Stimulated activated CD8-positive, alpha-beta memory T cell treated with anti-CD3 and anti-CD28 coated beads, Interleukin-7, amount 100 ng/mL, for 4 hours (primary cell): ENCODE measurements around the gene NCAPD2.
"Not testable (repeated sequence)": the region's sequence is repeated elsewhere in the genome, so short reads cannot be mapped to it uniquely, and the experiment has no call there.

Experiments used
- DNase-seq, 2 donors: peaks; one replicate each; pipeline ENCODE4 v3.0.0-alpha.2; 2020; ENCODE audit warnings: low read depth in 2 of 2

Gene NCAPD2

GRCh38 chr12:6497291-6497690, 3.4 kb downstream of the NCAPD2 start:
- DNase-seq = not testable (repeated sequence)

GRCh38 chr12:6500466-6500865, 6.6 kb downstream of the NCAPD2 start:
- no peak for DNase-seq

GRCh38 chr12:6507102-6507998, 13.4 kb downstream of the NCAPD2 start:
- no peak for DNase-seq

- DNase-seq = no peak
Observed at GRCh38 chr12:6508087-6508486, 14.2 kb downstream of the NCAPD2 start.

GRCh38 chr12:6520186-6520585, 26.3 kb downstream of the NCAPD2 start:
- DNase-seq = no peak

DNA sequence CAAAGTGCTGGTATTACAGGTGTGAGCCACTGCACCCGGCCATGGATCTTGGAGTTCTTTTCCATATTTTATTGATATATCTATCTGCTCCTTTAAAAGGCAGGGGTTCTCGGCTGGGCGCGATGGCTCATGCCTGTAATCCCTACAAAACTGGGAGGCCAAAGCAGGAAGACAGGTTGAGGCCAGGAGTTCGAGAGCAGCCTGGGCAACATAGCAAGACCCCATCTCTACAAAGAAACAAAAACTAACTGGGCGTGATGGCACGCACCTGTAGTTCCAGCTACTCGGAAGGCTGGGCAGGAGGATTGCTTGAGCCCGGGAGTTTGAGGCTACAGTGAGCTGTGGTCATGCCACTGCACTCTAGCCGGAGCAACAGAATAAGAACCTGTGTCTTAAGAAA, 28.3 kb downstream of the NCAPD2 start:
- DNase-seq = no peak

GRCh38 chr12:6523708-6524107, 29.8 kb downstream of the NCAPD2 start:
- no peak for DNase-seq

- DNase-seq = no peak
Observed at GRCh38 chr12:6524648-6525047, 30.7 kb downstream of the NCAPD2 start.

DNA sequence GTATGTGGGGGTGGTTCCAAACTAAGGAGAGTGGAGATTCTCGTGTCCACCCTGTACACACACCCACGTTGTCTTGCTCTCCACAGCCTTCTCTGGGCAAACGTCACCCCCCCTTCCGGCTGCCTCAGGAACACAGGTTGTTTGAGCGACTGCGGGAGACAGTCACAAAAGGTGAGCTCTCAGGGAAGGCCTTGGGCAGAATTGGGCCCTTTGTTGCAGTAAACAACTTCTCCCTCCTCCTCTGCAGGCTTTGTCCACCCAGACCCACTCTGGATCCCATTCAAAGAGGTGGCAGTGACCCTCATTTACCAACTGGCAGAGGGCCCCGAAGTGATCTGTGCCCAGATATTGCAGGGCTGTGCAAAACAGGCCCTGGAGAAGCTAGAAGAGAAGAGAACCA, 32.3 kb downstream of the NCAPD2 start:
- DNase-seq = no peak

DNA sequence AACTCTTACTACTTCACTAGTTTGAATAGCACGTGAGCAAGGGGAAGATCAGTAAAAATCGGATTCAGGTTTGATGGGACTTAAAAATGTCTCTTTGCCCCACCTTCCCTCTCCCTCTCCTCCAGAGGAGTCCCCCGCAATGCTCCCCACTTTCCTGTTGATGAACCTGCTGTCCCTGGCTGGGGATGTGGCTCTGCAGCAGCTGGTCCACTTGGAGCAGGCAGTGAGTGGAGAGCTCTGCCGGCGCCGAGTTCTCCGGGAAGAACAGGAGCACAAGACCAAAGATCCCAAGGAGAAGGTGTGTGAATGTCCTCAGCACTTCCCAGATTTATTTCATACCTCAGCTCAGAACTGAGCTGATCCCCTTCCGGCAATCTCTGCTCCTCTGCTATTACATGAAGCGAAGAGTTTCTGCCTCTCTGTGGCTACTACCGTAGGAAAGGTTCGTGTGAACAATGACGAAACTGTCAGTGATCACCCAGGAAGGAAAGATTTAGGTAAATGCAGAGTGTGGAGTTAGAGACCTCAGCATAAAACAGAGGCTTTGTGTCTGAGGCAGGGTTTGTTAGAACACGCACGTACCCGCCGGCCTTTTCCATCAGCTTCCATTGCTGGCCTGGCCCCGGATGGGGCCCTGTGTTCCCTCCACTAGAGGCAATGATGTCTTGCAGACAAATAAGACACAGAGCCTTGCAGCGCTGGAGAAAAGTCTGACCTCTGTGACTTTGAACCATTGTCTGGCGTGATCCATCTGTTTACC, 33.0 kb downstream of the NCAPD2 start:
- no peak for DNase-seq

DNA sequence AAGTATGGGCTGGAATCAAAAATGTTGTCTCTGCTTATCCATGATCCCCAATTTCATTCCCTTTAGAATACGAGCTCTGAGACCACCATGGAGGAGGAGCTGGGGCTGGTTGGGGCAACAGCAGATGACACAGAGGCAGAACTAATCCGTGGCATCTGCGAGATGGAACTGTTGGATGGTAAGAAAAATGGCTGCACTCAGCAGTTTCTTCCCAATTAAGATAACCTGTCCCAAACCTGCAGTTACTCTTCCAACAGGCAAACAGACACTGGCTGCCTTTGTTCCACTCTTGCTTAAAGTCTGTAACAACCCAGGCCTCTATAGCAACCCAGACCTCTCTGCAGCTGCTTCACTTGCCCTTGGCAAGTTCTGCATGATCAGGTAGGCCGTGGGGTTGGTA, 33.8 kb downstream of the NCAPD2 start:
- DNase-seq = no peak

DNA sequence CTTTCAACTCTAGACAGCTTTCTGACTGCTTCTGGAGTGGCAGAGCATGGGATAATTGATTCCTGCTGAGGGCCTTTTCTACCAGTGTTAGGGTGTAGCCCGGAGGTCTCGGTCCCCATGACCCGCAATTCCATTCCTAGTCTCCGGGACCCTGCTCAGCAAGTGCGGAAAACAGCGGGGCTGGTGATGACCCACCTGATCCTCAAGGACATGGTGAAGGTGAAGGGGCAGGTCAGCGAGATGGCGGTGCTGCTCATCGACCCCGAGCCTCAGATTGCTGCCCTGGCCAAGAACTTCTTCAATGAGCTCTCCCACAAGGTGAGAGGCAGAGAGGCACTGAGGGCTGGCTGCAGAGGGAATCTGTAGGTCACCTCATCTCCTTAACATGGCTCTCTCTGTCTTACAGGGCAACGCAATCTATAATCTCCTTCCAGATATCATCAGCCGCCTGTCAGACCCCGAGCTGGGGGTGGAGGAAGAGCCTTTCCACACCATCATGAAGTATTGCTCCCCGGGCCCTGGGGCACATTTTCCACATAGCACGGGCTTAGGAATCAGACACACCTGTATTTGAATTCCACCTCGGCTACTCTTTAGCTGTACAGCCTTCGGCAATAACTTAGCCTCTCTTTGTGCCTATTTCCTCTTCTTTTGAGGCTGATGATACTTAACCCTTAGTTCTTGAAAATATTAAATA, 34.8 kb downstream of the NCAPD2 start:
- DNase-seq = no peak

GRCh38 chr12:6529291-6529737, 35.4 kb downstream of the NCAPD2 start:
- DNase-seq = no peak

DNA sequence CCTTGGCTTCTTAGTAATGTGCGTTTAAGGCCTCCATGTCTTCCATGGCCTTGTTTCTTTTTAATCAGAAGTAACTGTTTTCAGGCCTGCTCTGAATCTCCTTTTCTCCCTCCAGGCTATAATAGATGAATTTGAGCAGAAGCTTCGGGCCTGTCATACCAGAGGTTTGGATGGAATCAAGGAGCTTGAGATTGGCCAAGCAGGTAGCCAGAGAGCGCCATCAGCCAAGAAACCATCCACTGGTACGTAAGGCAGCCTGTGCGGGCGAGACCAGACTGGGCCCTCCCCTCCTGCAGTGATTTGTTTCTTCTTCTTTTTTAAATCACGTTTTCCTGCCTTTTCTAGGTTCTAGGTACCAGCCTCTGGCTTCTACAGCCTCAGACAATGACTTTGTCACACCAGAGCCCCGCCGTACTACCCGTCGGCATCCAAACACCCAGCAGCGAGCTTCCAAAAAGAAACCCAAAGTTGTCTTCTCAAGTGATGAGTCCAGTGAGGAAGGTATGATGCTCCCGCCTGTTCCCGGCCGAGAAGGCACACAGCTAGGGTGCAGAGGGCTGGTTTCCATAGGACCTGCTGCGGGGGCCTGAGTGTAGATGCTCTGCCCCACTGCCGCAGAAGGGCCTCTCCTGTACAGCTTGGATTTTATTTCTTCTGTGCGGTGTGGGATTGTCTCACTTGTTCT, 36.8 kb downstream of the NCAPD2 start:
- no peak for DNase-seq

- peak; percentile 83 to 90 for DNase-seq
Observed at GRCh38 chr12:6532051-6532926, 38.4 kb downstream of the NCAPD2 start.

DNA sequence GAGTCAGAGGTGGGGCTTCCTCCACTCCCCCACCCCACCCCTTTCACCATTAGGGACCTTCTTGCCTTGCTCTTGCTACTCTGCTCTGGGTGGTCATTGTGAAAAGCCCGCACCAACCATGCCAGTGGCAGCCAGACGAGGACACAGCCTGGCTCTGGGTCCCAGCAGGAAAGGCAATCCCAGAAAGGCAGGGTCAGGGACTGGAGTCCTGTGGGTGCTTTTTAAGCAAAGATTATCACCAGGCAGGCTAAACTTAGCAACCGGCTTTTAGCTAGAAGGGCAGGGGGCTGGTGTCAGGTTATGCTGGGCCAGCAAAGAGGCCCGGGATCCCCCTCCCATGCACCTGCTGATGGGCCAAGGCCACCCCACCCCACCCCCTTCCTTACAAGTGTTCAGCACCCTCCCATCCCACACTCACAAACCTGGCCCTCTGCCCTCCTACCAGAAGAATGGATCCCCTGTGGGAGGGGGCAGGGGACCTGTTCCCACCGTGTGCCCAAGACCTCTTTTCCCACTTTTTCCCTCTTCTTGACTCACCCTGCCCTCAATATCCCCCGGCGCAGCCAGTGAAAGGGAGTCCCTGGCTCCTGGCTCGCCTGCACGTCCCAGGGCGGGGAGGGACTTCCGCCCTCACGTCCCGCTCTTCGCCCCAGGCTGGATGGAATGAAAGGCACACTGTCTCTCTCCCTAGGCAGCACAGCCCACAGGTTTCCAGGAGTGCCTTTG, 39.2 kb downstream of the NCAPD2 start:
- no peak for DNase-seq

- no peak for DNase-seq
Observed at GRCh38 chr12:6533653-6533922, 39.7 kb downstream of the NCAPD2 start.

- peak; percentile 73 to 87 for DNase-seq
Observed at GRCh38 chr12:6533923-6534694, 40.2 kb downstream of the NCAPD2 start, which contains the start of gene GAPDH. GAPDH (plus strand) TSS chr12:6534517; CDS start chr12:6534833, 316 bp downstream.

- DNase-seq = no peak
Observed at GRCh38 chr12:6534695-6534944, 40.7 kb downstream of the NCAPD2 start.
